GM21825 (cell line): ENCODE data around the gene SLC37A1.
"Not testable (repeated sequence)": the region's sequence is repeated elsewhere in the genome, so short reads cannot be mapped to it uniquely, and the experiment has no call there.

ENCODE experiments used
- ATAC-seq: cut with Tn5 transposase; IDR thresholded peaks from one replicate; pipeline ENCODE4 v1.9.1; 2021; ENCODE audit warnings: mild to moderate bottlenecking, moderate library complexity; ENCODE audit not compliant: unreplicated experiment

The SLC37A1 gene

GRCh38 chr21:42613756-42614155, 100.1 kb downstream of the SLC37A1 start:
- no peak for ATAC-seq

GRCh38 chr21:42614396-42614795, 100.7 kb downstream of the SLC37A1 start:
- no peak for ATAC-seq

- ATAC-seq: no peak
Measured at GRCh38 chr21:42614811-42615351, 101.2 kb downstream of the SLC37A1 start.

- not testable (repeated sequence) for ATAC-seq
Measured at GRCh38 chr21:42615377-42615776, 101.7 kb downstream of the SLC37A1 start.

GRCh38 chr21:42615924-42616323, 102.3 kb downstream of the SLC37A1 start:
- ATAC-seq: no peak

- ATAC-seq: no peak
Measured at GRCh38 chr21:42616446-42616845, 102.8 kb downstream of the SLC37A1 start.

GRCh38 chr21:42616941-42617340, 103.3 kb downstream of the SLC37A1 start:
- no peak for ATAC-seq

- ATAC-seq: no peak
Measured at GRCh38 chr21:42617486-42617885, 103.8 kb downstream of the SLC37A1 start.

GRCh38 chr21:42618707-42619102, 105.1 kb downstream of the SLC37A1 start:
- ATAC-seq: no peak

- ATAC-seq: no peak
Measured at GRCh38 chr21:42619166-42619565, 105.5 kb downstream of the SLC37A1 start.

- ATAC-seq: no peak
Measured at GRCh38 chr21:42619841-42620240, 106.2 kb downstream of the SLC37A1 start.

GRCh38 chr21:42621166-42621818, 107.6 kb downstream of the SLC37A1 start:
- ATAC-seq: no peak

GRCh38 chr21:42621819-42622177, 108.1 kb downstream of the SLC37A1 start:
- ATAC-seq: no peak

GRCh38 chr21:42622284-42622683, 108.6 kb downstream of the SLC37A1 start:
- ATAC-seq: no peak

GRCh38 chr21:42623694-42624093, 110.0 kb downstream of the SLC37A1 start:
- ATAC-seq: no peak

GRCh38 chr21:42624095-42624790, 110.6 kb downstream of the SLC37A1 start:
- no peak for ATAC-seq

GRCh38 chr21:42624936-42625335, 111.3 kb downstream of the SLC37A1 start:
- ATAC-seq: no peak

- no peak for ATAC-seq
Measured at GRCh38 chr21:42626171-42626570, 112.5 kb downstream of the SLC37A1 start.

- no peak for ATAC-seq
Measured at GRCh38 chr21:42627527-42628289, 114.1 kb downstream of the SLC37A1 start.

GRCh38 chr21:42628466-42629061, 114.9 kb downstream of the SLC37A1 start:
- not testable (repeated sequence) for ATAC-seq

- no peak for ATAC-seq
Measured at GRCh38 chr21:42629933-42630589, 116.4 kb downstream of the SLC37A1 start.
